Measurements from ENCODE around the gene ZFYVE16. TPM values are rescaled to one million over a fixed set of nuclear protein-coding genes. Genes with fewer than 3 reads are reported as not detected.
"Not testable (repeated sequence)": the region's sequence is repeated elsewhere in the genome, so short reads cannot be mapped to it uniquely, and the experiment has no call there.

Gene ZFYVE16
- total RNA-seq, 1 donor from 2014 or later = 37.6 TPM

- DNase-seq (ENCODE audit: low spot score) = no peak
These were observed 79.6 kb downstream of the ZFYVE16 start for GRCh38 chr5:80487444-80487828.

- DNase-seq (ENCODE audit: low spot score) = peak; percentile 94
These were observed 80.2 kb downstream of the ZFYVE16 start, which contains the start of gene FAM151B for GRCh38 chr5:80487829-80488721. FAM151B (plus strand) TSS chr5:80488100; CDS start chr5:80488124, 24 bp downstream.

GRCh38 chr5:80491296-80491695, 83.4 kb downstream of the ZFYVE16 start:
- no peak for DNase-seq (ENCODE audit: low spot score)

- no peak for DNase-seq (ENCODE audit: low spot score)
These were observed 84.9 kb downstream of the ZFYVE16 start for GRCh38 chr5:80492741-80493140.

- DNase-seq (ENCODE audit: low spot score) = not testable (repeated sequence)
These were observed 85.6 kb downstream of the ZFYVE16 start for GRCh38 chr5:80493443-80493842.

- no peak for DNase-seq (ENCODE audit: low spot score)
These were observed 88.0 kb downstream of the ZFYVE16 start for GRCh38 chr5:80495891-80496290.

- DNase-seq (ENCODE audit: low spot score) = no peak
These were observed 94.9 kb downstream of the ZFYVE16 start for GRCh38 chr5:80502800-80503199.

- no peak for DNase-seq (ENCODE audit: low spot score)
These were observed 95.8 kb downstream of the ZFYVE16 start for GRCh38 chr5:80503641-80504040.

- no peak for DNase-seq (ENCODE audit: low spot score)
These were observed 97.0 kb downstream of the ZFYVE16 start for GRCh38 chr5:80504833-80505232.

- no peak for DNase-seq (ENCODE audit: low spot score)
These were observed 99.8 kb downstream of the ZFYVE16 start for GRCh38 chr5:80507663-80508062.

GRCh38 chr5:80508844-80509243, 101.0 kb downstream of the ZFYVE16 start:
- no peak for DNase-seq (ENCODE audit: low spot score)

GRCh38 chr5:80509362-80509761, 101.5 kb downstream of the ZFYVE16 start:
- DNase-seq (ENCODE audit: low spot score) = no peak

- no peak for DNase-seq (ENCODE audit: low spot score)
These were observed 109.0 kb downstream of the ZFYVE16 start for GRCh38 chr5:80516826-80517225.

Other genes with a start within 250 kb of the ZFYVE16 start
- 40.7 TPM for gene SERINC5, start 152.0 kb upstream of the ZFYVE16 start, total RNA-seq
- not detected for gene SPZ1, start 88.1 kb upstream of the ZFYVE16 start, total RNA-seq
- gene FAM151B, start 80.0 kb downstream of the ZFYVE16 start, total RNA-seq = 4.0 TPM
- gene ANKRD34B, start 162.2 kb downstream of the ZFYVE16 start, total RNA-seq = 0.10 TPM
- gene MSH3, start 246.6 kb downstream of the ZFYVE16 start, total RNA-seq = 16.3 TPM
- gene DHFR, start 246.9 kb downstream of the ZFYVE16 start, total RNA-seq = 8.9 TPM